Peyer's patch (tissue), 4 donors: Measurements from ENCODE around the gene SNRNP70. TPM values are rescaled to one million over a fixed set of nuclear protein-coding genes. Genes with fewer than 3 reads are reported as not detected.
A peak's percentile ranks its signal among the peaks of the same experiment; 100 is the strongest.

Source experiments
- DNase-seq, 3 donors: peaks; one replicate each; pipeline ENCODE4 v3.0.0-alpha.2; 2017 to 2019
- H3K27ac ChIP-seq, 4 donors: fragments of 200-600 bp; sonication (generic); one replicate each; pipeline ENCODE4 v1.5.1; 2016 to 2019
- H3K27me3 ChIP-seq, 2 donors: fragments of 200-600 bp; sonication (generic); one replicate each; pipeline ENCODE4 v1.5.1; 2019
- H3K36me3 ChIP-seq, 3 donors: fragments of 200-600 bp; sonication (generic); one replicate each; pipeline ENCODE4 v1.5.1; 2016 to 2019
- H3K4me1 ChIP-seq, 4 donors: fragments of 200-600 bp; sonication (generic); one replicate each; pipeline ENCODE4 v1.5.1; 2016 to 2019
- H3K4me3 ChIP-seq, 4 donors: fragments of 200-600 bp; sonication (generic); 1 replicate in 3 of 4; 2 replicates in 1 of 4; pipeline ENCODE4 v1.5.1; 2016 to 2019; ENCODE audit warnings: mild to moderate bottlenecking in 1 of 4
- H3K9me3 ChIP-seq, 4 donors: fragments of 200-600 bp; sonication (generic); one replicate each; pipeline ENCODE4 v1.5.1; 2016 to 2019; ENCODE audit warnings: mild to moderate bottlenecking in 1 of 4
- POLR2A ChIP-seq, 2 donors: fragments of 450-650 bp; IDR thresholded peaks; one replicate each; pipeline ENCODE4 v1.5.1; 2017; ENCODE audit warnings: antibody characterized with exemption in 2 of 2, mild to moderate bottlenecking in 2 of 2, moderate library complexity in 2 of 2
- total RNA-seq, 4 donors: library from RNA; depleted of rRNA; stranded (reverse); fragments of >200 nt; gene quantifications; one replicate each; pipeline ENCODE4 v1.1.0, GENCODE V29; 2016
- TF ChIP-seq, protein P1 (sequence below), 6 experiments: fragments of 450-650 bp in 4 of 6; fragments of 200-600 bp in 2 of 6; sonication (generic) in 1 of 6; IDR thresholded peaks; one replicate each; pipeline ENCODE4 v1.5.1; 2017 to 2019; ENCODE audit warnings: antibody characterized with exemption in 6 of 6, mild to moderate bottlenecking in 3 of 6, moderate library complexity in 1 of 6

SNRNP70 gene
- total RNA-seq, 4 donors from 2014 or later = 240 to 520 (median 395) TPM

DNA sequence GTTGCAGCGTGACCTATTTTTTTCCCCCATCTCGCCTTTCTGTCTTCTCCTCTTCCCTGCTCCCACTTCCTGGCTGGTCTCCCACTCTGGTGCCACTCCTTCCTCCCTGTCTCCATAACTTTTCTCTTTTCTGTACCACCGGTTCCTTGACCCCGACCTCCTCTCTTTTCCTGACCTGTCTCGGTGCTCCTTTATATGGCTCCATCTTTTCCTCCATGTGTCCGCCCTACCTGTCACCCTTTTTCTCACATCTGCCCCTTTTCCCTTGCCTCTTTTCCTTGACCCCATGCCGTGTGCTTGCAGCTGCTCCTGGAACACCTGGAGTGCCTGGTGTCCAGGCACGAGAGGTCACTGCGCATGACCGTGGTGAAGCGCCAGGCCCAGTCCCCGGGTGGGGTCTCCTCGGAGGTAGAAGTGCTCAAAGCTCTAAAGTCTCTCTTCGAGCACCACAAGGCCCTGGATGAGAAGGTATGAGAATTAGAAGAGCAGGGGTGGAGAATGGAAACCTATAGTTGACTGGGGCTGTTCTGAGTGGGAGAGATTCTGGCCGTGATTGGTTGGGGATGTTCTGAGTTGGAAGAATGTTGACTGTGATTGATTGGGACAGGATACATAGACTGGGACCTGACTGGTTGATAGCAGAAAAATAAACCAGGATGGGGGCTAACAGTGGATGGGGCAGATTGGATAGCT is 43.4 kb downstream of the SNRNP70 start:
- Histone ChIP-seq H3K36me3 (no peaks in the 10 kb centered on the region), H3K9me3 (no peaks in the 10 kb centered on the region), H3K4me1 (peaks cover 0 to 29% (median 5%) of the 10 kb centered on the region in 4 donors), H3K4me3 (peak overlapping the region; percentile 11 to 53 (median 46)), H3K27me3 (no peaks in the 10 kb centered on the region), H3K27ac (peak overlapping the region in 2 of 4 donors; percentile 57 to 84)
- no peak for DNase-seq
- no peak for TF ChIP-seq POLR2A (IDR thresholded peaks at IDR 0.05)
- TF ChIP-seq, protein P1, sequence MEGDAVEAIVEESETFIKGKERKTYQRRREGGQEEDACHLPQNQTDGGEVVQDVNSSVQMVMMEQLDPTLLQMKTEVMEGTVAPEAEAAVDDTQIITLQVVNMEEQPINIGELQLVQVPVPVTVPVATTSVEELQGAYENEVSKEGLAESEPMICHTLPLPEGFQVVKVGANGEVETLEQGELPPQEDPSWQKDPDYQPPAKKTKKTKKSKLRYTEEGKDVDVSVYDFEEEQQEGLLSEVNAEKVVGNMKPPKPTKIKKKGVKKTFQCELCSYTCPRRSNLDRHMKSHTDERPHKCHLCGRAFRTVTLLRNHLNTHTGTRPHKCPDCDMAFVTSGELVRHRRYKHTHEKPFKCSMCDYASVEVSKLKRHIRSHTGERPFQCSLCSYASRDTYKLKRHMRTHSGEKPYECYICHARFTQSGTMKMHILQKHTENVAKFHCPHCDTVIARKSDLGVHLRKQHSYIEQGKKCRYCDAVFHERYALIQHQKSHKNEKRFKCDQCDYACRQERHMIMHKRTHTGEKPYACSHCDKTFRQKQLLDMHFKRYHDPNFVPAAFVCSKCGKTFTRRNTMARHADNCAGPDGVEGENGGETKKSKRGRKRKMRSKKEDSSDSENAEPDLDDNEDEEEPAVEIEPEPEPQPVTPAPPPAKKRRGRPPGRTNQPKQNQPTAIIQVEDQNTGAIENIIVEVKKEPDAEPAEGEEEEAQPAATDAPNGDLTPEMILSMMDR (IDR thresholded peaks at IDR 0.05) = no peak

DNA sequence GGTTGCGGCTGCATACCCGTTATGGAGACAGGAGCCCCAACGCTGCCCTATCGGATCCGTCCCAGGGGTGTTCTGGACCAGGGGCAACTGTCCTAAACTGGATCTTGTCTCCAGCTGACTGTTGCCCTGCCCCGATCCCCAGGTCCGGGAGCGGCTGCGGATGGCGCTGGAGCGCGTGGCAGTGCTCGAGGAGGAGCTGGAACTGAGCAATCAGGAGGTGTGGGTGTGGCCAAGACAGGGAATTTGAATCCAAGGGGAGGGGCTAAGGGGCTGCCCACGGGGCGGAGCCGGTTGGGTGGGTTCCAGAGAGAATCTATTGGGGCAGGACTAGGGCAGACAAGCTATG is 44.0 kb downstream of the SNRNP70 start:
- TF ChIP-seq POLR2A (IDR thresholded peaks at IDR 0.05) = no peak
- TF ChIP-seq, protein P1 (IDR thresholded peaks at IDR 0.05) = no peak
- H3K27me3 ChIP-seq = no peaks in the 10 kb centered on the region
- no peak overlapping the region for H3K27ac ChIP-seq
- no peaks in the 10 kb centered on the region for H3K36me3 ChIP-seq
- H3K9me3 ChIP-seq = no peaks in the 10 kb centered on the region
- no peak overlapping the region for H3K4me3 ChIP-seq
- peaks cover 0 to 33% (median 5%) of the 10 kb centered on the region in 4 donors for H3K4me1 ChIP-seq
- DNase-seq = no peak

DNA sequence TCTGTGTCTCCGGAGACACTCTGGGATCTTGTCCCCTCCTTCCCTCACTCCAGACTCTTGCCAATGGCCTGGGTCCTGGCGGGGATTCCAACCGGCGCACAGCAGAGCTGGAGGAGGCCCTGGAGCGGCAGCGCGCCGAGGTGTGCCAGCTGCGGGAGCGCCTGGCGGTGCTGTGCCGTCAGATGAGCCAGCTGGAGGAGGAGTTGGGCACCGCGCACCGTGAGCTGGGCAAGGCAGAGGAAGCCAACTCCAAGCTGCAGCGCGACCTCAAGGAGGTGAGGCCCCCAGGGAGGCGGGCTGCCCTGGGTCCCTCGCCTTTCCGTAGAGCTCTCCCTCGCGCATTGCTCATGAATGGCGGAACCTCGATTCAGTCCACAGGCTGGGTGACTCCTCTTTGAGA is 45.1 kb downstream of the SNRNP70 start:
- no peak overlapping the region for H3K4me3 ChIP-seq
- peaks cover 0 to 35% (median 5%) of the 10 kb centered on the region in 4 donors for H3K4me1 ChIP-seq
- no peaks in the 10 kb centered on the region for H3K27me3 ChIP-seq
- H3K36me3 ChIP-seq = no peaks in the 10 kb centered on the region
- no peak for TF ChIP-seq POLR2A (IDR thresholded peaks at IDR 0.05)
- TF ChIP-seq, protein P1 (IDR thresholded peaks at IDR 0.05) = no peak
- DNase-seq = no peak
- H3K9me3 ChIP-seq = no peaks in the 10 kb centered on the region
- no peak overlapping the region for H3K27ac ChIP-seq

DNA sequence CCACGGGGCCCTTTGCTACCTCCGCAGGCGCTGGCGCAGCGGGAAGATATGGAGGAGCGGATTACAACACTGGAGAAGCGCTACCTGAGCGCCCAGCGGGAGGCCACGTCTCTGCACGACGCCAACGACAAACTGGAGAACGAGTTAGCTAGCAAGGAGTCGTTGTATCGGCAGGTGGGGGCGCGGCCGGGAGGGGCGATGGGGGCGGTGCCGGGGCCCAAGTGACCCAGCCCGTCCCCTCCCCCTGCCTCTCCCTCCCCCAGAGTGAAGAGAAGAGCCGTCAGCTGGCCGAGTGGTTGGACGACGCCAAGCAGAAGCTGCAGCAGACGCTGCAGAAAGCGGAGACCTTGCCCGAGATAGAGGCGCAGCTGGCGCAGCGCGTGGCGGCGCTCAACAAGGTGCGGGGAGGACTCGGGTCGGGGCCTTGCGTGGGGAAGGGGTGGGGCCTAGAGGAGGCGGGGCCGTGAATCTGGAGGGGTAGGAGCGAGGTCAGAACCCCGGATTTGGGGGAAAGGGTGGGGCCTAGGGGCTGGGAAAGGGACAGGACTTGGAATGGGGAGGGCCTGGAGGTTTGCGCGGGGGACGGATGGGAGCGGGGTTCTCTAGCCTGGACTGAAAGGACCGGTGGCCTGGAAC is 47.8 kb downstream of the SNRNP70 start:
- Histone ChIP-seq H3K36me3 (no peaks in the 10 kb centered on the region), H3K4me3 (peak overlapping the region in 3 of 4 donors; percentile 2 to 45 (median 41)), H3K27me3 (no peaks in the 10 kb centered on the region), H3K27ac (peak overlapping the region in 2 of 4 donors; percentile 69 to 74), H3K4me1 (peaks cover 0 to 29% (median 0%) of the 10 kb centered on the region in 4 donors), H3K9me3 (no peaks in the 10 kb centered on the region)
- TF ChIP-seq, protein P1 (IDR thresholded peaks at IDR 0.05) = no peak
- no peak for TF ChIP-seq POLR2A (IDR thresholded peaks at IDR 0.05)
- DNase-seq = peak in 1 of 3 donors; percentile 72

DNA sequence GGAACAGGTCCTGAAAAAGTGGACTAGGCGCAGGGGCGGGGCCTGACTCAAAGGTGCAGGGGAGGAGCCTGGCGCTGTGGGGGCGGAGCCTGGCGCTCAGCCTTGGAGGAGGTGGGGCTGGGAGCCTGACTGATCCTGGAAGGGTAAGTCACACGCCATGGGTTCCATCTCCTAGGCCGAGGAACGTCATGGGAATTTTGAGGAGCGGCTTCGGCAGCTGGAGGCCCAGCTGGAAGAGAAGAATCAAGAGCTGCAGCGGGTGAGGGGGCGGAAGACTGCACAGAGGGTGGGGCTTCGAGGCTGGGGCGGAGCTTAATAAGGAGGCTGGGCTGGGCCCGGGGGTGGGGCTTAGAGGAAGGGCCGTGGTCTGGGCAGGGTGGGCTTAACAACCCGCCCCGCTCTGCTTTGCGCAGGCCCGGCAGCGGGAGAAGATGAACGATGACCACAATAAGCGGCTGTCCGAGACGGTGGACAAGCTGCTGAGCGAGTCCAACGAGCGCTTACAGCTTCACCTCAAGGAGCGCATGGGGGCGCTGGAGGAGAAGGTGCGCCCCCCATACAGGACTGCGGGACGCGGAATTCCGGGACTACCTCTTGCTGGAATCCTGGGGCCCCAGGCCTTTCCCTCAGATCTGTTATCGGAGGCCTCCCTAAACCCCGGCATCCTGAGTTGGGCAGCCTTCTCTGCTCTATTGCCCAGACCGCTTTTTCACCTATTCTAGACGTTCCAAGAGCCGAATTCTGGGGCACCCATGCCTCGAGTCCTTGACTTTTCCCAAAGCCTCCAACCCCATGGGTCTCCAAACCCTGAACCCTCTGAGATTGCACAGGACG is 48.6 kb downstream of the SNRNP70 start:
- TF ChIP-seq, protein P1 (IDR thresholded peaks at IDR 0.05) = no peak
- Histone ChIP-seq H3K4me3 (peak overlapping the region in 3 of 4 donors; percentile 2 to 45 (median 41)), H3K4me1 (peaks cover 0 to 23% (median 0%) of the 10 kb centered on the region in 4 donors), H3K9me3 (no peaks in the 10 kb centered on the region), H3K27ac (peak overlapping the region in 2 of 4 donors; percentile 69 to 74), H3K36me3 (no peaks in the 10 kb centered on the region), H3K27me3 (no peaks in the 10 kb centered on the region)
- DNase-seq = peak; percentile 37 to 92 (median 88)
